OCI-LY3 (cell line): ENCODE data around the gene SLC7A1.

Experiments
- H2AFZ ChIP-seq: fragments of 200-600, 300-600 bp; shearing (Covaris generic); 2 replicates; pipeline ENCODE4 v1.6.0; 2014; ENCODE audit warnings: antibody characterized with exemption, low read depth, low read length
- H3K27ac ChIP-seq: fragments of 200-600, 300-600 bp; sonication (generic); 2 replicates; pipeline ENCODE4 v1.5.1; 2014; ENCODE audit warnings: mild to moderate bottlenecking, low read length, moderate library complexity, mixed read lengths
- H3K27me3 ChIP-seq: fragments of 200-600, 300-600 bp; sonication (generic); 2 replicates; pipeline ENCODE4 v1.6.1; 2014; ENCODE audit warnings: low read depth, low read length, mixed read lengths
- H3K36me3 ChIP-seq: fragments of 200-600, 300-600 bp; sonication (generic); replicated peaks from 2 replicates; pipeline ENCODE3; 2014; ENCODE audit warnings: low read depth, low read length, mixed read lengths
- H3K4me1 ChIP-seq: fragments of 300-600, 200-600 bp; sonication (generic); 2 replicates; pipeline ENCODE4 v1.6.1; 2014; ENCODE audit warnings: low read length, mixed read lengths
- H3K4me2 ChIP-seq: fragments of 200-600, 300-600 bp; sonication (generic); 2 replicates; pipeline ENCODE4 v1.6.1; 2014; ENCODE audit warnings: low read length, mixed read lengths
- H3K4me3 ChIP-seq: fragments of 300-600, 200-600 bp; sonication (generic); 2 replicates; pipeline ENCODE4 v1.5.1; 2014; ENCODE audit warnings: antibody characterized with exemption, mild to moderate bottlenecking, low read length, moderate library complexity
- H3K79me2 ChIP-seq: fragments of 300-600, 200-600 bp; shearing (Covaris generic); 2 replicates; pipeline ENCODE4 v1.6.1; 2014; ENCODE audit warnings: mild to moderate bottlenecking, low read length, mixed read lengths
- H3K9ac ChIP-seq: fragments of 300-600, 200-600 bp; shearing (Covaris generic); 2 replicates; pipeline ENCODE4 v1.6.0; 2014; ENCODE audit warnings: mild to moderate bottlenecking, low read length, moderate library complexity
- H3K9me3 ChIP-seq: fragments of 200-600, 300-600 bp; shearing (Covaris generic); 2 replicates; pipeline ENCODE4 v1.6.1; 2014; ENCODE audit warnings: low read length, mixed read lengths; ENCODE audit not compliant: insufficient read depth
- H4K20me1 ChIP-seq: fragments of 200-600, 300-600 bp; sonication (generic); 2 replicates; pipeline ENCODE4 v1.6.1; 2016; ENCODE audit warnings: low read length, mixed read lengths; ENCODE audit not compliant: insufficient read depth
- CTCF ChIP-seq: fragments of 200-600, 300-600 bp; sonication (generic); IDR thresholded peaks from 2 replicates; pipeline ENCODE4 v1.5.1; 2014; ENCODE audit warnings: antibody characterized with exemption, low read length, low read depth
- EZH2phosphoT487 ChIP-seq: fragments of 200-600 bp; shearing (Covaris generic); IDR thresholded peaks from 2 replicates; pipeline ENCODE4 v1.6.1; 2018; ENCODE audit warnings: antibody characterized with exemption, mixed run types, low read depth

SLC7A1 gene

GRCh38 chr13:29597246-29597645, 1.8 kb upstream of the SLC7A1 start:
- TF ChIP-seq CTCF = no peak
- no peak for TF ChIP-seq EZH2phosphoT487
- Histone ChIP-seq H3K79me2 (peaks cover 31% of the 10 kb centered on the region), H3K27ac (no peak overlapping the region), H3K36me3 (peaks cover 5% of the 10 kb centered on the region), H2AFZ (no peak overlapping the region), H3K4me1 (peaks cover 21% of the 10 kb centered on the region), H3K9ac (no peak overlapping the region), H4K20me1 (peaks cover 19% of the 10 kb centered on the region), H3K4me2 (no peak overlapping the region), H3K27me3 (peaks cover 9% of the 10 kb centered on the region), H3K9me3 (no peaks in the 10 kb centered on the region), H3K4me3 (no peak overlapping the region)

GRCh38 chr13:29596064-29596418, 553 bp upstream of the SLC7A1 start:
- Histone ChIP-seq H3K27ac (no peak overlapping the region), H4K20me1 (peaks cover 31% of the 10 kb centered on the region), H3K9me3 (no peaks in the 10 kb centered on the region), H3K27me3 (no peaks in the 10 kb centered on the region), H3K4me3 (peak overlapping the region; percentile 79), H3K79me2 (peaks cover 43% of the 10 kb centered on the region), H3K9ac (peak overlapping the region; percentile 61), H2AFZ (peak overlapping the region; percentile 65), H3K4me2 (peak overlapping the region; percentile 75), H3K36me3 (peaks cover 14% of the 10 kb centered on the region), H3K4me1 (peaks cover 21% of the 10 kb centered on the region)
- no peak for TF ChIP-seq EZH2phosphoT487
- no peak for TF ChIP-seq CTCF

GRCh38 chr13:29594710-29595379, 643 bp downstream of the SLC7A1 start:
- H3K27ac ChIP-seq = peak overlapping the region; percentile 63
- peak overlapping the region; percentile 19 for H2AFZ ChIP-seq
- H3K9me3 ChIP-seq = no peaks in the 10 kb centered on the region
- H3K79me2 ChIP-seq = peaks cover 55% of the 10 kb centered on the region
- H3K4me1 ChIP-seq = peaks cover 21% of the 10 kb centered on the region
- H3K4me2 ChIP-seq = peak overlapping the region; percentile 79
- TF ChIP-seq CTCF = no peak
- TF ChIP-seq EZH2phosphoT487 = no peak
- peak overlapping the region; percentile 81 for H3K4me3 ChIP-seq
- H3K9ac ChIP-seq = peak overlapping the region; percentile 98
- H3K36me3 ChIP-seq = peaks cover 18% of the 10 kb centered on the region
- H4K20me1 ChIP-seq = peaks cover 43% of the 10 kb centered on the region
- H3K27me3 ChIP-seq = no peaks in the 10 kb centered on the region

- Histone ChIP-seq H3K9me3 (no peaks in the 10 kb centered on the region), H3K4me2 (peak overlapping the region; percentile 79), H3K27me3 (no peaks in the 10 kb centered on the region), H3K4me3 (peak overlapping the region; percentile 81), H3K4me1 (peaks cover 21% of the 10 kb centered on the region), H3K27ac (peak overlapping the region; percentile 63), H4K20me1 (peaks cover 49% of the 10 kb centered on the region), H2AFZ (peak overlapping the region; percentile 19; the same call in 1 of the 2 replicates), H3K36me3 (peaks cover 20% of the 10 kb centered on the region), H3K9ac (peak overlapping the region; percentile 98), H3K79me2 (peaks cover 60% of the 10 kb centered on the region)
- TF ChIP-seq CTCF (no peak), EZH2phosphoT487 (no peak)
Measured at GRCh38 chr13:29594303-29594709, 1.2 kb downstream of the SLC7A1 start.
